Coronary artery (tissue), 2 donors: ENCODE data around the gene EXTL1.

ENCODE experiments used
- DNase-seq: peaks from one replicate; pipeline ENCODE4 v3.0.0-alpha.2; 2017; ENCODE audit warnings: low spot score
- H3K27ac ChIP-seq, 2 donors: fragments of 200-600 bp; sonication (generic); one replicate each; pipeline ENCODE4 v1.5.1; 2016 to 2019
- H3K4me3 ChIP-seq: fragments of 200-600 bp; sonication (generic); 2 replicates; pipeline ENCODE4 v1.5.1; 2016; ENCODE audit warnings: mild to moderate bottlenecking, moderate library complexity
- CTCF ChIP-seq: fragments of 200-600 bp; sonication (generic); IDR thresholded peaks from one replicate; pipeline ENCODE4 v1.5.1; 2019; ENCODE audit warnings: antibody characterized with exemption

Gene EXTL1

GRCh38 chr1:26060832-26061574 lies 39.4 kb downstream of the EXTL1 start:
- H3K4me3 ChIP-seq, result no peak overlapping the region
- H3K27ac ChIP-seq, result no peak overlapping the region
- TF ChIP-seq CTCF, result no peak
- no peak for DNase-seq

DNA sequence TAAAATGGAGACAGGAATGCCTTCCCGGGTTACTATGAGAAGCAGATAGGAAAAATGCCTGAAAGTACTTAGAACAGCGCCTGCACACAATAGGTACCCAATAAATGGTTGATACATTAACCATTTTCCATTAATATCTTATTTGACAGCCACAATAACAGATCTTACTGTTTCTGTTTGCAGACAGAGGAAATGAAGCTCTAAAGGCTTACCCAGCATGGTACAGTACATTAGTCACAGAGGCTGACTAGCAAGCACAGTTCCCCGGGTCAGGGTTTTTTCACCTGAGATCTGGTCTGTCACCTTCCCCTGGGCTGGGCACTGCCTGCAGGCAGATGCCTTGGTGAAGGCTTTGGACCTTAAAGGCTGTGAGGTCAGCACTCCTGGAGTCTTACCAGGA lies 43.0 kb downstream of the EXTL1 start:
- TF ChIP-seq CTCF, result no peak
- no peak overlapping the region for H3K4me3 ChIP-seq
- DNase-seq, result no peak
- H3K27ac ChIP-seq, result no peak overlapping the region

DNA sequence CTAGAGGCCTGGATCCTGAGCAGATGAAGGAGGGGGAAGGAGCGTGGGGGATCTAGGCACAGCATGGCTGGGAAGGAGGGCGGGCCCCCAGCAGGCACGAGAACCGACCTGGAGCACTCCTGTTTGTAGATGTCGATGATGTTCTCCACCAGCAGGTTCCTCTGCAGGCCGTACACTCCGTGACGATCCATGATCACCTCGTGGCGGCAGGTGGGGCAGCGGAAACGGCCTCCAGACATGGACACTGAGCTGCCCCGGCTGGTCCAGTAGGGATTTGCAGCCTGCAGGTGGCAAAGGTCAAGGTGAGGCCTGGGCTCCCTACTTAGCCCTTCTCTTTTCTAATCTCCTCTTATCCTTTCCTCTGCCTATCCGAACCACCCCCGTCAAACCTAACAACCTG lies 44.6 kb downstream of the EXTL1 start:
- Histone ChIP-seq H3K27ac (no peak overlapping the region), H3K4me3 (no peak overlapping the region)
- TF ChIP-seq CTCF, result no peak
- DNase-seq, result no peak

DNA sequence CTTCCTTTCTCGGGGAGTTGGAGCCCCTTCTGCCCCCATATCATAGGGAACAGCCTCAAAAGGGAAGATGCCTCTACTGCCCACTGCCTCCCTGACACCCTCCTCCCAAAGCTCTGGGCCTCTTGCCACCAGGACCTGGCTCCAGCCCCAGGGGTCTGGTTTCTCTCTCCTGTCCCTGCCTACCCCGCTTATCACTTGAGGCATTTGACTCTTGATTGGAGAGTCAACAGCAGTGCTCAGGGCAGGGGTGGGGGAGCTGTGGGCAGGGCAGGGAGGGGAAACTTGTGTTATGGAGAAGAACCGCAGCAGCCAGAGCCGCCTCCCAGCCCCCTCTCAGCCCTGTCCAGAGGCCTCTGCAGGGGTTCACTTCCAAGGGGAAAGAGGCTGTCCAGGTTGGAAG lies 45.3 kb downstream of the EXTL1 start:
- no peak for TF ChIP-seq CTCF
- DNase-seq, result no peak
- Histone ChIP-seq H3K27ac (no peak overlapping the region), H3K4me3 (no peak overlapping the region)

DNA sequence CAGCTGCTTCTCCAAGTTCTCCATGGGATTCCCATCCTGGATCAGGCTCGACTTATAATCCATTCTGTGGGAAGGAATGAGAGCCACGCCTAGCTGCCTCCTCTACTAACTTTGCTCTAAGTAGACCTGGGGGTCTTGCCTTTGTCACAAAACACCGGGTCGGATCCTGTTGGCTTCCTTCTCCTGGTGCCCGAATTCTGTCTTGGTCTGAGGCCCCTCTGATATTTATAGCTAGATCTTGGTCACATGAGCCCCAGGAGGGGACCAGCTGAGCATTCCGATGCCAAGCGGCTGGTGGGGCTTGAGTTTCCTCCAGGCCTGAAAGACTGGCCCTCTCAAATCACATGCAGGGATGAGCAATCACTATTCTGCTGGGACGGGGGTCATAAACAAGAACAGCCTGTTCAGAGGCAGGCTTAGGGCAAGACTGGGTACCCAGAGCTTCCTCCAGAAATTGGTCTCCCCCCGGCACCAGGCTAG lies 45.9 kb downstream of the EXTL1 start, which contains the start of gene TRIM63:
TSS of gene TRIM63 (minus strand) at position 199 of the 480 bp plus-strand sequence. CDS start at position 63, 136 bp downstream.
- H3K27ac ChIP-seq, result no peak within 1 kb of the TSS
- H3K4me3 ChIP-seq, result no peak within 1 kb of the TSS
- TF ChIP-seq CTCF, result no peak
- DNase-seq, result no peak

GRCh38 chr1:26069941-26070295 lies 48.3 kb downstream of the EXTL1 start:
- Histone ChIP-seq H3K27ac (no peak overlapping the region), H3K4me3 (no peak overlapping the region)
- DNase-seq, result no peak
- TF ChIP-seq CTCF, result no peak

GRCh38 chr1:26070296-26070962 lies 48.9 kb downstream of the EXTL1 start:
- DNase-seq, result no peak
- no peak for TF ChIP-seq CTCF
- Histone ChIP-seq H3K27ac (no peak overlapping the region), H3K4me3 (no peak overlapping the region)
